VCaP (cell line): ENCODE results near the gene INAFM1.
"Not testable (repeated sequence)": the region's sequence is repeated elsewhere in the genome, so short reads cannot be mapped to it uniquely, and the experiment has no call there.

ENCODE experiments used
- H3K27ac ChIP-seq: fragments of 450-650 bp; 2 replicates; pipeline ENCODE4 v1.5.1; 2017
- CTCF ChIP-seq: fragments of 450-650 bp; conservative IDR thresholded peaks from 2 replicates; pipeline ENCODE4 v1.5.1; 2017; ENCODE audit warnings: mild to moderate bottlenecking, moderate library complexity

The INAFM1 gene

GRCh38 chr19:47243776-47244547, 30.7 kb upstream of the INAFM1 start:
- peak; percentile 99 for TF ChIP-seq CTCF
- H3K27ac ChIP-seq = peak overlapping the region; percentile 55

GRCh38 chr19:47247308-47247990, 27.2 kb upstream of the INAFM1 start:
- no peak overlapping the region for H3K27ac ChIP-seq
- peak; percentile 97 for TF ChIP-seq CTCF

- H3K27ac ChIP-seq = not testable (repeated sequence)
Observed at GRCh38 chr19:47253016-47253415, 21.7 kb upstream of the INAFM1 start.

- TF ChIP-seq CTCF = no peak
- H3K27ac ChIP-seq = no peak overlapping the region
Observed at GRCh38 chr19:47253467-47253881, 21.2 kb upstream of the INAFM1 start.

- no peak for TF ChIP-seq CTCF
- no peak overlapping the region for H3K27ac ChIP-seq
Observed at GRCh38 chr19:47253970-47254369, 20.7 kb upstream of the INAFM1 start.

- H3K27ac ChIP-seq = peak within 1 kb of the TSS; percentile 94
- no peak for TF ChIP-seq CTCF
Observed at GRCh38 chr19:47255879-47256692, 18.6 kb upstream of the INAFM1 start, which contains the start of gene CCDC9. TSS of gene CCDC9 (plus strand) at chr19:47256525. CDS start at chr19:47258401, 1,876 bp downstream.

- no peak for TF ChIP-seq CTCF
- peak overlapping the region; percentile 94 for H3K27ac ChIP-seq
Observed at GRCh38 chr19:47256693-47257410, 17.8 kb upstream of the INAFM1 start.
